Measurements from ENCODE around the gene CNTNAP2.

CNTNAP2 gene

GRCh38 chr7:146449625-146450024, 333.0 kb downstream of the CNTNAP2 start:
- no peak for DNase-seq

GRCh38 chr7:146455091-146455655, 338.6 kb downstream of the CNTNAP2 start:
- no peak for DNase-seq

DNA sequence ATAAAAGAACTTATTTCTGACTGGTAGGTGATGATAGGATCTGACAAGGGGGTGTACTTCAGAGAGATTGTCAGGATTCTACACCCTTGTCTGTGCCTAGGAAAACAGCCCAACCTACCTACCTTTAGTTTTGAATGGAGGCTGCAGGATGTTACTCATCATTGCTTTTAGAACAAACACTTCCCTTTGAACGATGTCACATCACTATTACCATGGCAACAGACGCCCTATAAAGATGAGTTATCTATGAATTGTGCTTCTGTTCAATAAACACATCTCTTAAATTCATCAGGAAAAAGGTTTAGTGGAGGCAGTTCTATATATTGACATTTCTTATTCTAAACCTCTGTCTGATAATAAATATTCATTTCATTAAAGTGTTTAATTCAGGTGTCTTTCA, 362.4 kb downstream of the CNTNAP2 start:
- DNase-seq: no peak

DNA sequence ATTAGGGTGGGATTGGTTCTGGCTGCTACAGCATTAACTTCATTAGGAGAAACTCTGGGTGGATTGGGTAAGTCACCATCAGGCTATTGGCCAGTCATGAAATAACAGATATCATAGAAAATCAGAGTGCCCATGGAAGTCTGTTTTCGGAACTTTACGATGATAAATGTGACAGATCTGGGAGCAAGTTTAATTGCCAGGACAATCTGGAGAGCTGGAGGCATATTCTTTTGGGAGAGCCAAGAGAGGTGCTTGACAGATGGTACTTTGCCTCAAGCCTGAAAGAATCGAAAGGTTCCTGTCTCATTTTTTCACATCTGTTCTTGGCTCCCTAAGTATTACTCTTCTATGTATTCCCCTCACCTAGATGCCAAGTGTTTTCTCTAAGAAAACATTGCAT, 369.9 kb downstream of the CNTNAP2 start:
- DNase-seq: no peak

DNA sequence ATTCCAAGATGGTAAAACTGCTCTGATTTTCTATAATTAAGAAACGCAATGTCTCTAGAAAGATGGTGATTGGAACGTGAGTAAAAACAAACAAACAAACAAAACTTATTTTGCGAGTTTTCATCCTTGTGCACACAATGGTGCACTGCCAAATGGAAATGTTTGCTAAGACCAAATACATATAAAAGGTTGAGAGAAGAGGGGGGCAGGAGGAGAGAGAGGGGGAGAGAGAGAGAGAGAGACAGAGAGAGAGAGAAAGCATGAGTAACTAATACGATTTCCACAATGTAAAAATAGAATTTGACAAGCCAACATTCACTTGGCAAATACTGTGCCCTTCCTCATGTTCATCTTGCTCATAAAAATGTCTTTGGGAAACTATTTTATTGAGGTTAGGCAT, 375.4 kb downstream of the CNTNAP2 start:
- DNase-seq: no peak

DNA sequence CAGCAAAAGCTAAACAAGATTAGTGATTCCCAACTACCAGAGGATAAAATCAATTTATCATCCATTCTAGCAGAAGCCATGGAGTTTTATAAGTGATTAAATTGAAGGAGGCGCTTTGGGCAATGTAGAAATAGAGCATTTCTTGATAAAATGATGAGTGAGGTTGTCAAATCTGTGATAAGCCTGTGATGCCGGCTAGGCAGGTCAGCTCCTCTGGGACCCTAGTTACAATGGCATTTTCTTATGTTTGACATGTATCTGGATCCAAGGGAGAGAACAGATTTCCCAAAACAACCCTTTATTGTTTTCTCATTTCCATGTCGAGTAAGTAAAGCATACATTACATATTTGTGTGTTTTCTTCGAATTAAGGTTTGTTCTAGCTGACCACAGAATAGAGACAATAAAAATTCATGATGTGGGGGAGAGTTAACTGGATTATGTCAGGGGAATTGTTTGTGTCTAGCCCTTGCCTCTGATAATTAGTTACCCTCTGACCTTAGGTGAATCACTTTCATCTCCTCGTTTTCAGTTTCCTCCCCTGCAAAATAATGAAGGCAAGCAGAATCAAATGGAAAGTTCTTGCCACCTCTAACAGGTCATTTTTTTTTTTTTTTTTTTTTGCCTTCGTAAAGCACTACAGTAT, 378.5 kb downstream of the CNTNAP2 start:
- no peak for DNase-seq

DNA sequence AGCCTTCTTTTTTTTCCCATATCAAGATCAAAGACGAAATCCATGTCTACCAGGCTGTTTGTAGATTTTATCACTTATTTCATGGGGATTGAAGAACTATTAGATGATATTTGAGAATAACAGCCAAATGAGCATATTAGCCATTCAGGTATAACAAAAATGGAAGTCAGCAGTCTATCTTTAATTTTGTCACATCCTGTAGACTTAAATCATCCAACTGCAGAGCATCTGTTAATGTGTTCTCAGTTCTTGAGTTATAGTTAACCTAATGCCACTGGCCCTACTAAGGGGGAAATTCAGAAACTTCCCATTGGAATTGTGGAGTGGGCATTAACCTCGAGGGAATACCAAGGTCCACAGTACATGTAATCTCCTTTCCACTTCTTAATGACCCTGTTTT, 380.1 kb downstream of the CNTNAP2 start:
- no peak for DNase-seq

- no peak for DNase-seq
Measured at GRCh38 chr7:146499970-146500369, 383.4 kb downstream of the CNTNAP2 start.

GRCh38 chr7:146503844-146504243, 387.2 kb downstream of the CNTNAP2 start:
- no peak for DNase-seq

DNA sequence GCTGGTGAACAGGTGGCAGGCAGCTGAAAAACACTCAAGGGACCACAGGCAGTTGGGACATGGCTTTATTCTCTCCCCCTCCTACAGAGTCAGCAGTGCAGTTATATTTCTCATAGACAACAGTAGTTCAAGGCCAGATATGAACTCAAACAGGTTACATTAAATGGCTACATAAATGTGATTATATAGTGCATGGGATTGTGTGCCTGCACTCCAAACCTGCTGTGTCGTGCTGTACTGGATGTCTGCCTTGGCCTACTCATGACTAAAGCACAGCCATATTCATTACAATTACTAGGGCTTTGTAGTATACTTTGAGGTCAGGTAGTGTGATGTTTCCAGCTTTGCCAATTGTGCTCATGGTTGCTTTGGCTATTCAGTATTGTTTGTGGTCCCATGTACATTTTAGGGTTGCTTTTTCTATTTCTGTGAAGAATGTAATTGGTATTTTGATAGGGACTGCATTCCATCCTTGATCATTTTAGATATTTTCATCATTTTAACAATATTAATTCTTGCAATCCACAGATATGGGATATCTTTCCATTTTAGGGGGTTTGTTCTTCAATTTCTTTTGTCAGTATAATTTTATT, 393.6 kb downstream of the CNTNAP2 start:
- no peak for DNase-seq

DNA sequence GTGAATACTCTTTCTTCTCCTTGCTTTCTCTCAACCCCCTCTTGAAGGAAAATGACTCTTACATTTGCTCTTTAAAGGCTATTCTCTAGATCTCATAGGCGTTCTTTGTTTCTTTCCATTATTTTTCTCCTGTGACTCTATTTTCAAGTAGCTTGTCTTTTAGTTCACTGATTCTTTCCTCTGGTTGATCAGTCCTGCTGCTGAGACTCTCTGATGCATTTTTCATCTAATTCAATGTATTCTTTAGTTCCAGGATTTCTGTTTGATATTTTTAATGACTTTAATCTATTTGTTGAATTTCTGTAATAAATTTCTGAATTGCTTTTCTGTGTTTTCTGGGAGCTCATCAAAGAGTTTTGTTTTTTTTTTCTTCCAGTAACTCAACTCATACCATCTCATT, 397.7 kb downstream of the CNTNAP2 start:
- DNase-seq: no peak

- DNase-seq: no peak
Measured at GRCh38 chr7:146528581-146528980, 412.0 kb downstream of the CNTNAP2 start.

DNA sequence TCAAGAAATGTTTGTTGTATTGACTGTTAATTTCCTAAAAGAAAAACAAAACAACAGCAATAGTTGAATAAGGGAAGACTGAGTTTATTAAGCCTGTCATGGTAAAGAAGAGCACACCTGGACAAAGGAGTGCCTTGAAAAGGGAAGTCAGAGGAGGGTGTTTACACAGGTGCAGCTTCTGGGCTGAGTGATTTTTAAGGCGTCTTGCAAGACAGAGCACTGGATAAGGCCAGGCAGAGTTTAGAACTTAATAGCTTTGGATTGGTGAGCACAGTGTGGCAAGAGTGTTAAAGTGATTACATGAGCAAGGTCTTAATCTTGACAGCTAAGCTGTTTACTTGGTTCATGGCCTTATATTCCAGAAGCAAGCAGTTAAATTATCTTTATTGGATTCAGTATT, 423.2 kb downstream of the CNTNAP2 start:
- DNase-seq: no peak

- DNase-seq: no peak
Measured at GRCh38 chr7:146542101-146542500, 425.5 kb downstream of the CNTNAP2 start.

DNA sequence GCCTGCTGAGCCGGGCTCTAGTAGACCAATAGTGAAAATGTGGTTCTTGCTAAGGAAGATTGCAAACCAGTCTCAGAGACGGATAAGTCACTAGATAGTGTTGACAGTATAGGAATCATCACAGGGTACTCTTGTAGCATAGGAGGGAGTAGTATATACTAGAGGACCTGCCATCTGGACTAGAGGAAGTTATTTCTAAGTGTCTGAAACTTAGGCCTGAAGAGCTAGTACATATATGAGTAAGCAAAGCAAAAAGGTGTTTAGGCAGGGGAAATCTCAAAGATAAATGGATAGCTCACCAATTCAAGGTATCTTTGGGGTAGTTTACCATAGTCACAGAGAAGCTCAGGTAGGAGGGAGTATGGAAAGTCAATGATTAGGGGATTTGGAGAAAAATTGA, 428.1 kb downstream of the CNTNAP2 start:
- no peak for DNase-seq

GRCh38 chr7:146548816-146549215, 432.2 kb downstream of the CNTNAP2 start:
- no peak for DNase-seq

DNA sequence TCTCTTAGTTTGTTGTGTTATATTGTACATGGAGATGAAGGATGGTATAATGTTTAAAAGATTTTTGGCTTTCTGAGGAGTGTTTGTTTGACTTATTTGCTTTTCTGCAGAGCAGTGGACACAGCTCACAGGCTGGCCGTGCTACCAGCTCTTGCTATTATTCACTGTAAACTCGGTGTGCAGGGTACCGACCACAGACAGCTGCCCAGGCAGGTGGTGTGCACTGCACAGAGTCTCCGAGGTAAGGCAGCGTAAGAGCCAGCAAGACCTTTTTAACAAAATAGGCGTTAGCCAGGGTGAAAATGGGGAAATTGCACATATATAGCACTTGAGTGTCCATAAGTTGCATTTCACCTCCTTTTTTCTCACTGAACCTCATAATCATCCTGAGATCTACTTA, 438.0 kb downstream of the CNTNAP2 start:
- no peak for DNase-seq

- no peak for DNase-seq
Measured at GRCh38 chr7:146557971-146558469, 441.4 kb downstream of the CNTNAP2 start.

DNA sequence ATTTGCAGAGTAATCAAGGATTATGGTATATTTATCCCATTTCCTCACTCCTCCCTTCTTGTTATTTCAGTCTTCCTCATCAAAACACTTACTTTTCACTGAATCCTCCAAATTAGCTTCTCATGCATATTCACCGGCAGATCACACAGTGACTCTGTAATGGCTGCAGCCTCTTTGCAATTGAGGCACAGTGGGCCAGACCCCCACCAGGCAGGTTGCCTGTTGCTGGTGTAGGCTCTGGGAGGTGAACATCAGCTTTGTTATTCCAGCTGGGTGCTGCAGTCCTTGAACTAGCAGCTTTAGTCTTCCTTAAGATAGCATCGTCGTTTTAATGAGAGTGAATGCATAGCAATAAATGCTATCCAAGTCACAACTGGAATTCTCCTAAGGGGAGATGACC, 449.3 kb downstream of the CNTNAP2 start:
- no peak for DNase-seq

GRCh38 chr7:146575903-146576302, 459.3 kb downstream of the CNTNAP2 start:
- no peak for DNase-seq

DNA sequence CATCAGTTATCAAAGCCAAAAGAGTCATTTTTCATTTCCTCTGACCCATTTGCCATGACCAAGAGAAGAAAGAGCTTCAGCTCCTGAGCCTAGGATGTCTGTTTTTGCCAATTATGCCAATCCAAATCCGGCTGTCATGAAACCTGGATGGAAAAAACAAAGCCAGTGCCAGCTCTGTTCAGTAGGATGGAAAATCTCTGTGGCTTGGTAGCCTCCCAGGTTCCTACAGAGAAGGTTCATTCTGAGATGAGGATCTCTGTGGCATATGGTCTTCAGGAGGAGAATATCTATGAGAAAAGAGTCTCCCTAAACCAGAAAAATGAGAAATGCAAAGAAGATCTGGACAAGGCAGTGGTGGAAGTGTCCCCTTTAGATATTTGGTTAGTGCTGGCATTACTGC, 475.4 kb downstream of the CNTNAP2 start:
- DNase-seq: no peak

GRCh38 chr7:146606628-146607027, 490.0 kb downstream of the CNTNAP2 start:
- DNase-seq: no peak

GRCh38 chr7:146619641-146620040, 503.0 kb downstream of the CNTNAP2 start:
- DNase-seq: no peak

- no peak for DNase-seq
Measured at GRCh38 chr7:146626912-146627311, 510.3 kb downstream of the CNTNAP2 start.
